T-helper 2 cell treated with Interferon-gamma antibody and Interleukin-4, amounts not matched to agents 100 ng/mL and 5 ng/mL, for 36 hours (primary cell): ENCODE results near the gene WIPF2. TPM values are rescaled to one million over a fixed set of nuclear protein-coding genes. Genes with fewer than 3 reads are reported as not detected.
"Not testable (repeated sequence)": the region's sequence is repeated elsewhere in the genome, so short reads cannot be mapped to it uniquely, and the experiment has no call there.

Experiments
- intact Hi-C: fragments of 100-400 bp; cut with micrococcal nuclease; formaldehyde crosslinking; loops from one replicate; pipeline ENCODE4 v1.15.1; 2023
- total RNA-seq: library from RNA; stranded (reverse); gene quantifications from 2 replicates; pipeline ENCODE4 v1.2.3, GENCODE V29; 2022

WIPF2 gene
- total RNA-seq, 1 donor from 2014 or later, result 25.4 TPM

- intact Hi-C loops, result no loop called here
Measured at GRCh38 chr17:40293363-40293762, 74.3 kb downstream of the WIPF2 start.

- intact Hi-C loops, result no loop called here
Measured at GRCh38 chr17:40295488-40296436, 76.7 kb downstream of the WIPF2 start.

- intact Hi-C loops, result no loop called here
Measured at GRCh38 chr17:40297511-40297910, 78.4 kb downstream of the WIPF2 start.

- intact Hi-C loops, result no loop called here
Measured at GRCh38 chr17:40298726-40299125, 79.6 kb downstream of the WIPF2 start.

- intact Hi-C loops, result not testable (repeated sequence)
Measured at GRCh38 chr17:40299159-40299757, 80.2 kb downstream of the WIPF2 start.

GRCh38 chr17:40301315-40301714 is 82.2 kb downstream of the WIPF2 start:
- intact Hi-C loops, result no loop called here

GRCh38 chr17:40303009-40303657 is 84.0 kb downstream of the WIPF2 start:
- intact Hi-C loops, result loop anchor here (1.0 to 2.0 kb wide), 3 partner anchors 16 to 52 kb away; no protein-coding TSS in a partner anchor

- intact Hi-C loops, result loop anchor here (1.0 to 2.0 kb wide), 3 partner anchors 15 to 51 kb away; no protein-coding TSS in a partner anchor
Measured at GRCh38 chr17:40303708-40304551, 84.8 kb downstream of the WIPF2 start.

GRCh38 chr17:40304552-40304863 is 85.4 kb downstream of the WIPF2 start:
- intact Hi-C loops, result not testable (repeated sequence)

- intact Hi-C loops, result not testable (repeated sequence)
Measured at GRCh38 chr17:40304866-40305265, 85.8 kb downstream of the WIPF2 start.

- intact Hi-C loops, result no loop called here
Measured at GRCh38 chr17:40306395-40306794, 87.3 kb downstream of the WIPF2 start.

- intact Hi-C loops, result no loop called here
Measured at GRCh38 chr17:40307001-40307730, 88.1 kb downstream of the WIPF2 start.

- intact Hi-C loops, result no loop called here
Measured at GRCh38 chr17:40307740-40308239, 88.7 kb downstream of the WIPF2 start.

- intact Hi-C loops, result no loop called here
Measured at GRCh38 chr17:40309031-40309948, 90.2 kb downstream of the WIPF2 start, which contains the start of gene RARA. TSS of gene RARA (plus strand) at chr17:40309180. CDS start at chr17:40331219, 22,039 bp downstream.

GRCh38 chr17:40309949-40310510 is 90.9 kb downstream of the WIPF2 start:
- intact Hi-C loops, result no loop called here

- intact Hi-C loops, result no loop called here
Measured at GRCh38 chr17:40310882-40311391, 91.8 kb downstream of the WIPF2 start.

GRCh38 chr17:40311575-40311974 is 92.5 kb downstream of the WIPF2 start:
- intact Hi-C loops, result no loop called here

GRCh38 chr17:40312131-40312731 is 93.1 kb downstream of the WIPF2 start:
- intact Hi-C loops, result no loop called here
